Omental fat pad (tissue), 4 donors: ENCODE data around the gene FAM163A. TPM values are rescaled to one million over a fixed set of nuclear protein-coding genes. Genes with fewer than 3 reads are reported as not detected.

ENCODE experiments used
- ATAC-seq: fragments of 150-250 bp; one replicate; pipeline ENCODE4 v1.9.1; 2016; ENCODE audit warnings: mild to moderate bottlenecking, moderate library complexity; ENCODE audit not compliant: low FRiP score
- DNase-seq: peaks from one replicate; pipeline ENCODE4 v3.0.0-alpha.2; 2019; ENCODE audit warnings: low spot score
- total RNA-seq, 4 donors: library from RNA; depleted of rRNA; stranded (reverse); fragments of >200 nt; gene quantifications; one replicate each; pipeline ENCODE4 v1.1.0, GENCODE V29; 2016
- TF ChIP-seq, protein P1 (sequence below), 3 donors: fragments of 450-650 bp; IDR thresholded peaks; one replicate each; pipeline ENCODE4 v1.5.1; 2016 to 2017; ENCODE audit warnings: antibody characterized with exemption in 3 of 3, mild to moderate bottlenecking in 3 of 3, moderate library complexity in 2 of 3

Gene FAM163A
- total RNA-seq, 4 donors from 2014 or later, result 0.13 to 0.56 TPM; not detected in 2

GRCh38 chr1:179761846-179762640, 19.0 kb downstream of the FAM163A start:
- TF ChIP-seq, protein P1, sequence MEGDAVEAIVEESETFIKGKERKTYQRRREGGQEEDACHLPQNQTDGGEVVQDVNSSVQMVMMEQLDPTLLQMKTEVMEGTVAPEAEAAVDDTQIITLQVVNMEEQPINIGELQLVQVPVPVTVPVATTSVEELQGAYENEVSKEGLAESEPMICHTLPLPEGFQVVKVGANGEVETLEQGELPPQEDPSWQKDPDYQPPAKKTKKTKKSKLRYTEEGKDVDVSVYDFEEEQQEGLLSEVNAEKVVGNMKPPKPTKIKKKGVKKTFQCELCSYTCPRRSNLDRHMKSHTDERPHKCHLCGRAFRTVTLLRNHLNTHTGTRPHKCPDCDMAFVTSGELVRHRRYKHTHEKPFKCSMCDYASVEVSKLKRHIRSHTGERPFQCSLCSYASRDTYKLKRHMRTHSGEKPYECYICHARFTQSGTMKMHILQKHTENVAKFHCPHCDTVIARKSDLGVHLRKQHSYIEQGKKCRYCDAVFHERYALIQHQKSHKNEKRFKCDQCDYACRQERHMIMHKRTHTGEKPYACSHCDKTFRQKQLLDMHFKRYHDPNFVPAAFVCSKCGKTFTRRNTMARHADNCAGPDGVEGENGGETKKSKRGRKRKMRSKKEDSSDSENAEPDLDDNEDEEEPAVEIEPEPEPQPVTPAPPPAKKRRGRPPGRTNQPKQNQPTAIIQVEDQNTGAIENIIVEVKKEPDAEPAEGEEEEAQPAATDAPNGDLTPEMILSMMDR (IDR thresholded peaks at IDR 0.05), result no peak
- ATAC-seq, result no peak
- DNase-seq, result no peak

DNA sequence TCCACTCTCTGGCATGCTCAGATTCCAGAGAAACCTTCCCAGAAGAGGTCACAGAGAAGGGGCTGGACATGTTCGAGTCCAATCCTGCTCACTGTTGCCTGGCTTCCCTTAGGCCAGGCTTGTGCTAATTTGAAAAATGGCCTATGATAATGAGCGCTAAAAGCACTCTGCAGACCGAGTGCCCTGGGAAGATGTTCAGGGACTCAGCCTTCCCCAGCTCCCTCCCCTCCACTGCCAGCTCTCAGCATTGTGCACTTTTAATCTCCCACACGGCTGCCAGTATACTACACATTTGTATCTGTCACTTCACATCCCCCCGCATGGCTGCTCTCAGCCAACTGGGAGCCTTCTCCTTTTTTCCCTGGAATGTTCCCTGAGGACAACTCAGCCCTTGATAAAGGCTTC, 24.1 kb downstream of the FAM163A start:
- DNase-seq, result no peak
- ATAC-seq, result no peak
- TF ChIP-seq, protein P1 (IDR thresholded peaks at IDR 0.05), result no peak

- TF ChIP-seq, protein P1 (IDR thresholded peaks at IDR 0.05), result no peak
- DNase-seq (no peak), ATAC-seq (no peak)
Measured at GRCh38 chr1:179767996-179768395, 24.9 kb downstream of the FAM163A start.

GRCh38 chr1:179770887-179771502, 27.9 kb downstream of the FAM163A start:
- TF ChIP-seq, protein P1 (IDR thresholded peaks at IDR 0.05), result no peak
- no peak for ATAC-seq
- no peak for DNase-seq

- no peak for DNase-seq
- TF ChIP-seq, protein P1 (IDR thresholded peaks at IDR 0.05), result no peak
- ATAC-seq, result no peak
Measured at GRCh38 chr1:179773264-179773663, 30.2 kb downstream of the FAM163A start.

DNA sequence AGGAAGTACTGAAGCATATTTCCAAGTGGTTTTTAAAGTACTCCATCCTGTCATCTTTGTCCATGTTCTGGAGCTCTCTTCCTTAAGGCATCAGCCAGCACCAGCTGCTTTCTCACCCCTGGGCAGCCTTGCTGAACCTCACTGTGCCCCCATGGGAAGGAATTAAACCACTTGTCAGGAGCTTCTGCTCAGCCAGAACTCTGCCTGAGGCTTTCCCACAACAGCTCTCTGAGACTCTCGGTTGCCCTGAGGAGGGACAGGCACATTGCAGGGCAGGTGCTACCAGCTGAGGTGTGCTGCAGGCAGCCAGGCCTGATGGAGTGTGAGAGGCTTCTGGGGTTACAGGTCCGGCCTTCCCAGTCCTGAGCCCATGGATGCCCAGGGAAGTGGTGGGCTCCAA, 30.9 kb downstream of the FAM163A start:
- TF ChIP-seq, protein P1 (IDR thresholded peaks at IDR 0.05), result no peak
- DNase-seq, result no peak
- no peak for ATAC-seq

- DNase-seq, result no peak
- TF ChIP-seq, protein P1 (IDR thresholded peaks at IDR 0.05), result no peak
- ATAC-seq, result no peak
Measured at GRCh38 chr1:179774566-179774965, 31.5 kb downstream of the FAM163A start.
